NCI-H128 (cell line): ENCODE data around the gene ZNF793.

Experiments used
- DNase-seq: peaks from one replicate; lab custom pipeline; 2025; ENCODE audit not compliant: unreplicated experiment; lab: John Stamatoyannopoulos, UW

Gene ZNF793

GRCh38 chr19:37564624-37565369 is 58.1 kb downstream of the ZNF793 start:
- no peak for DNase-seq

GRCh38 chr19:37565370-37565669 is 58.6 kb downstream of the ZNF793 start:
- DNase-seq = no peak

DNA sequence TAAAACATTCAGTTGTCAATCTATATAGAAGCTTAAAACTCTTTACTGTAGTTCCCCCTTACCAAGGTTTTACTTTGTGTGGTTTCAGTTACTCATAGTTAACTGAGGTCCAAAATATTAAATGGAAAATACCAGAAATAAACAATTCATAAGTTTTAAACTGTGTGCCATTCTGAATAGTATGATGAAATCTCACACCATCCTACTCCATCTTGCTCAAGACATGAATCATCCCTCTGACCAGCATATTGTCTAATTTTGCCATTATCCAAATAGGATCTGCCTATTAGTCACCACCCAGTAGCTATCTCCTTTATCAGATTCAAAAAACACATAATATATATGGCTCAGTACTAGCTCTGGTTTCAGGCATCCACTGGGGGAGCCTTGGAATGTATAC is 65.5 kb downstream of the ZNF793 start:
- no peak for DNase-seq

GRCh38 chr19:37583340-37583739 is 76.6 kb downstream of the ZNF793 start:
- no peak for DNase-seq
